Breast epithelium (tissue), 3 donors: Measurements from ENCODE around the gene CSMD2.

Experiments
- POLR2A ChIP-seq: fragments of 450-650 bp; IDR thresholded peaks from one replicate; pipeline ENCODE4 v1.6.1; 2016; ENCODE audit warnings: antibody characterized with exemption, mild to moderate bottlenecking, moderate library complexity
- POLR2AphosphoS5 ChIP-seq, 3 donors: sonication (generic); formaldehyde crosslinking; IDR thresholded peaks; one replicate each; pipeline ENCODE4 v1.6.1; 2017; ENCODE audit warnings: antibody characterized with exemption in 3 of 3
- TF ChIP-seq, protein P1 (sequence below), 3 donors: fragments of 450-650 bp; IDR thresholded peaks; one replicate each; pipeline ENCODE4 v1.5.1; 2016 to 2017; ENCODE audit warnings: antibody characterized with exemption in 3 of 3, mild to moderate bottlenecking in 3 of 3, moderate library complexity in 3 of 3

DNA sequence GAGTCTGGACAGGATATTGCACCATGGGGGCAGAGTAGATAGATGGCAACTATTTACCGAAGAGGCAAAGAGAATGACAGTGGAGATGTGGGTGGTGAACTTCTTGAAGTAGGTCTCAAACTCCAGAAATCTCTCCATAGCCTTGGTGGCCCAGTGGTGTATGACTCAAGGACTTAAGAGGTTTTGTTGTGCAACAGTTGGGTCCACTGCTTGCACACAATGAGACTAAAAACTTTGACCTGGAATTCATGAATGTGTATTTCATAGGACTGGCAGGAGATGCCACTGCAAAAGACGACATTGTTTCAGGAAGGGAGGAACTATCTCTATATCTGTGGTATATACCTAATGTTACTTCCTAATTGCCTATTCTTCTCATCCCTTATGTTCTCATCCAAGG, 616.7 kb downstream of the CSMD2 start:
- TF ChIP-seq, protein P1, sequence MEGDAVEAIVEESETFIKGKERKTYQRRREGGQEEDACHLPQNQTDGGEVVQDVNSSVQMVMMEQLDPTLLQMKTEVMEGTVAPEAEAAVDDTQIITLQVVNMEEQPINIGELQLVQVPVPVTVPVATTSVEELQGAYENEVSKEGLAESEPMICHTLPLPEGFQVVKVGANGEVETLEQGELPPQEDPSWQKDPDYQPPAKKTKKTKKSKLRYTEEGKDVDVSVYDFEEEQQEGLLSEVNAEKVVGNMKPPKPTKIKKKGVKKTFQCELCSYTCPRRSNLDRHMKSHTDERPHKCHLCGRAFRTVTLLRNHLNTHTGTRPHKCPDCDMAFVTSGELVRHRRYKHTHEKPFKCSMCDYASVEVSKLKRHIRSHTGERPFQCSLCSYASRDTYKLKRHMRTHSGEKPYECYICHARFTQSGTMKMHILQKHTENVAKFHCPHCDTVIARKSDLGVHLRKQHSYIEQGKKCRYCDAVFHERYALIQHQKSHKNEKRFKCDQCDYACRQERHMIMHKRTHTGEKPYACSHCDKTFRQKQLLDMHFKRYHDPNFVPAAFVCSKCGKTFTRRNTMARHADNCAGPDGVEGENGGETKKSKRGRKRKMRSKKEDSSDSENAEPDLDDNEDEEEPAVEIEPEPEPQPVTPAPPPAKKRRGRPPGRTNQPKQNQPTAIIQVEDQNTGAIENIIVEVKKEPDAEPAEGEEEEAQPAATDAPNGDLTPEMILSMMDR (IDR thresholded peaks at IDR 0.05), result no peak
- TF ChIP-seq POLR2A (no peak), POLR2AphosphoS5 (IDR thresholded peaks at IDR 0.05) (no peak)
